HG02763 (cell line): ENCODE results near the gene AP2B1.
"Not testable (repeated sequence)": the region's sequence is repeated elsewhere in the genome, so short reads cannot be mapped to it uniquely, and the experiment has no call there.

ENCODE experiments used
- ATAC-seq: cut with Tn5 transposase; IDR thresholded peaks from one replicate; pipeline ENCODE4 v1.9.1; 2021; ENCODE audit warnings: mild to moderate bottlenecking, moderate library complexity; ENCODE audit not compliant: unreplicated experiment

The AP2B1 gene

DNA sequence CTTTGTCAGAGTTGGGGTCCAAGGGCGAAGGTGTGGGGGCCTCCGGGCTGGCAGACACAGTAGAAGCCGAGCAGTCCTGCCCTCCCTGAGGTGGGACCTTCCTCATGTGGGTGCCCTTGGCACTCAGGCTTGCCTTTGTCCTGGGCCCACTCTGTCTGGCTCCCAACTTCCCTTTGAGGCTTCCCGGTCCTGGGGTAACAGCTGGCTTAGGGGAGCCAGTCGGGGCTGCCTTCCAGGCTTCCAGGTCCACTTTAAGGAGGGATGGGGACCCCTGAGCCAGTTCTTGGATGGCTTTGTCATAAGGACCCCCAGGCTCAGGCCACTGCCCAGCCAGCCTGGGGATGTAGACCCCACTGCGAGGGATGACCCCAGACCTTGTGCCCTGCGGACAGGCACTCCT lies 158.1 kb downstream of the AP2B1 start:
- ATAC-seq: no peak

GRCh38 chr17:35745749-35746320 lies 158.7 kb downstream of the AP2B1 start:
- ATAC-seq: no peak

- no peak for ATAC-seq
These were observed 160.5 kb downstream of the AP2B1 start for GRCh38 chr17:35747540-35748017.

DNA sequence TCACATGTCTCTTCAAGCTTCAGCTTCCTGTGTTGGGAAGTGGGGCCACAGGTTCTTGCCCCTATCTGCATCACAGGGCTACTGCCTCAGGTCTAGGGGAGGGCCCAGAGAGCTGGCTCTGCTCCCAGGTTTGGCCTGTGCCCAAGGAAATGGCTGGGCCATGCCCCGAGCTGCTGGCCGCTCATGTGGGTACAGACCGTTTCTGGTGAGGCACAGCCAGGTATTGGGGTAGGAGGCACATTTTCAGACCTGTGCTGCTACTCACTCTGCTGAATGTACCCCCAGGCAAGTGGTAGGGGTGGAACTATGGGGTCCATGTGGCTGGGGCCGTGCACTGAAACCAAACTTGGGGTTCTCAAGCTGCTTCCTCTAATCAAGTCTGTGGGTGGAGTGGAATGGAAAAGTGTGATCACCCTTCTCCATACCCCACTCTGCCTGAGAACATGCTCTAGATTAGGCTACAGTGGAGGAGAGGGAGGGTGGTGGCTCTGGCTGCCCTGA lies 161.3 kb downstream of the AP2B1 start:
- ATAC-seq: no peak

- ATAC-seq: no peak
These were observed 161.9 kb downstream of the AP2B1 start for GRCh38 chr17:35748979-35749378.

DNA sequence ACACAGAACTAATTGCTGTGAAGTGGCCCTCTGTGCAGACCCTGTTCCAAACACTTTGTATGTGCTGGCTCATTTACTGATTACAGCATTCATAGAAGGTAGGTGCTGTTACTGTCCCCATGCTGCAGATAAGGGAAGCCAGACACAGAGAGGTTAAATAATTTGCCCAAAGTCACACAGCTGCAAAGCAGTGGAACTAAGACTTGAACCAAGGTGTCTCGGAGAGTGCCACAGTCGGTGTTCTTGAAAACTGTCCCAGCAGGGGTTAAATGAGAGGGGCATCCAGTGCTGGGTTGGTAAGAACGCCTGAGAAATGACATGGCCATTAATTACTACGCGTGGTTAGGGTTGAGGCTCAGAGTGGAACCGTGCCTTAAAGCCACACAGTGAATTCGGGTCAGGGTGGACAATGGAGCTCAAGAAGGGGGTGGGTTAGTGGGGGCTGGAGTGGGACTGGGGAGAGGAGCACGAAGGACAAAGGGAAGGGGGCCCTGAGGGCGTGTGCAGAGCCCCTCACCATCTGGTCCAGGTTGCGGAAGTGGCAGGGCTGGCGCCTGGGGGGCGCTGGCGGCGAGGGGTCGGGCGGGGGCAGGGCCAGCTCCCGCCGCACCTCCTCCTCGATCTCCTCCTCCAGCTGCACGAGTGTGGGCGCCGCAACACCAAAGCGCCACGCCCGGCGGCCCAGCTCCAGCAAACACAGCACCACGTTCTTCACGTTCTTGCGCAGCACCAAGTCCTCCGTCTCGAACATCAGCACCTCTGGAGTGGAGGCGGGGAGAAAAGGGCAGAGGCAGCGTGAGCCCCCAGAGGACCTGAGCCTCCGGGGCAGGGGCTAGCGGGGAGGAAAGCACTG lies 162.7 kb downstream of the AP2B1 start:
- ATAC-seq: no peak

DNA sequence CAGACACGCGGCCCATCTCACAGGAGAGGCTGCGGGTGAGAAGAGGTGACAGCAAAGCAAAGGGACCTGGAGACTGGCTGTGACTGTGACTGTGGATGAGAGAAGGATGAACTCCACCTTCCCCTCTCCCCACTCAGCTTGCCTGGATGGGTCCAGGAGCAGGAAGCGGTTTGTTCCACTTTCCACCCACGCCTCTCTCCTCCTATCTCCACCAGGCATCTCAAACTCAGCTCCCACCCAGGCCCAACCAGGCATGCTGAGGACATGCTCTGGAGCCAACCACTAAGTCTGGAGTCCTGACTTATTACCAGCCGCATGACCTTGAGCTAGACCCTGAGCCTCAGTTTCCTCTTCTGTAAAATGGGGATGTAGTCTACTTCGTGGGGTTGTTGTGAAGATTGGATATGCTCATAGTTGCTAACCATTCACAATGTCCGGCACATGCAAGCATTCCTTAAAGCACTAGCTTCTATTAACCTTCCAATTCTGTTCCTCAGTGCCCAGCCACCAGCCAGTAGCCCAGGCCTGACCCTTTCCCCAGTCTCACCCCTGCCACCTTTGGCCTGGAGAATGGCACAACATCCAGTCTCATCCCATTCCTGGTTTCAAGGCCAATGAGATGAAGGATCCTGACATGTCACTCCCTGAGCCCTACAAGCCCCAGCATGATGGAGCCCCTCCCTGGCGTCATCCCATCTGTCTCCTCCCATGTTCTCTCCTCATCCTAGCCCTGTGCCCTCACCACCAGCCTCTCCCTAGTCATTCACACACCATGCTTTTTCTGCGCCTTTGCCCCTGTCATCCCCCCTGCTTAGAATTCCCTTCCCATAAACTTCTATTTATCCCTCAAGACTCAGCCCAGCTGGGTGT lies 163.6 kb downstream of the AP2B1 start:
- ATAC-seq: no peak

DNA sequence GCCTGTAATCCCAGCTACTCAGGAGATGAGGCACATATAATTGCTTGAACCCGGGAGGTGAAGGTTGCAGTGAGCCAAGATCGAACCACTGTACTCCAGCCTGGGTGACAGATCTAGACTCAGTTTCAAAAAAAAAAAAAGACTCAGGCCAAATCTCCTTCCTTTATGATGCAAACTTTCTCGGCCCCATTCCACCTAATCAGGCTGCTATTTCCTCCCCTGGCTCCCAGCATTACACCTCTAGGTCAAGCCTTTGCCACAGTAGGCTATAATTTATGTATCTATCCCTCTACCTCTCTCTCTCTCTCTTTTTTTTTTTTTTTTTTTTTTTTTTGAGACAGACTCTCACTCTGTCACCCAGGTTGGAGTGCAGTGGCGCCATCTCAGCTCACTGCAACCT lies 164.4 kb downstream of the AP2B1 start:
- ATAC-seq: not testable (repeated sequence)

GRCh38 chr17:35752471-35752870 lies 165.3 kb downstream of the AP2B1 start:
- no peak for ATAC-seq

- ATAC-seq: no peak
These were observed 166.0 kb downstream of the AP2B1 start, which contains the start of gene GAS2L2 for GRCh38 chr17:35752945-35753764. Gene GAS2L2, minus strand, starts transcription at chr17:35753239. Its CDS starts 389 bp downstream, at chr17:35752850.

- ATAC-seq: no peak
These were observed 170.1 kb downstream of the AP2B1 start for GRCh38 chr17:35757243-35757642.

- ATAC-seq: no peak
These were observed 173.5 kb downstream of the AP2B1 start, which contains the start of gene C17orf50 for GRCh38 chr17:35760587-35760986. Gene C17orf50, plus strand, starts transcription at chr17:35760887. Its CDS starts 55 bp downstream, at chr17:35760942.

GRCh38 chr17:35761601-35762000 lies 174.5 kb downstream of the AP2B1 start:
- no peak for ATAC-seq

- no peak for ATAC-seq
These were observed 176.6 kb downstream of the AP2B1 start for GRCh38 chr17:35763767-35764122.

GRCh38 chr17:35764123-35764991 lies 177.2 kb downstream of the AP2B1 start:
- peak; percentile 89 for ATAC-seq

DNA sequence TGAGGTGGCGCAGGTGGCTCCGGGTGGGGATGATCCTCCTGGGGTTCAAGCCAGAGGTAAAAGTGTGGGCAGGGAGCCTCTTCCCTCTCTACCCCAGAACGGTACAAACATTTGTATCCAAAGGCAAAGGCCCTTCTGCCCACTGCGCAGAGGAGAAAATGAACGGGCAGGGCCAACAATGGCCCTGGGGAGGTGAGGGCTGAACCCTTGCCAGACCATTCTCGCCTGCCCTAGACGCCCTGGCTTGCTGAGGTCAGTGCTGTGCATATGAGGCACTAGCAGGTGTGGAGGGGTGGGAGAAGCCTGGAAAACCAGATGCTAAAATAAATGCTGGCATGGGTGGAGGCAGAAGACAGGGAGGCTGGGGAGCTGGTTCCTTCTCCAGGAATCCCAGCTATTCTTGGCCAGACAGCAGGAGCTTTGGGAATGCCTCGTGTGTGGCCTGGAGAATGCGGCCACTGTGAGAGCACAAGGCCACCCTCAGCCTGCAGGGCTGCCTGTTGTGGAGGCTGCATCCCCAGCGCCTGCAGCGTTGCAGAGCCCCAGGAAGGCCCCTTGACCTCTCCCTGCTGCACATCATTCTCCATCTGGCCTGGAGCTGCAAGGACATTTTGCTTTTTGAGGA lies 178.1 kb downstream of the AP2B1 start:
- ATAC-seq: no peak

- ATAC-seq: no peak
These were observed 178.8 kb downstream of the AP2B1 start for GRCh38 chr17:35765756-35766488.

GRCh38 chr17:35766489-35766877 lies 179.4 kb downstream of the AP2B1 start:
- ATAC-seq: no peak
